HG03066 (cell line): Measurements from ENCODE around the gene PTPMT1.

ENCODE experiments used
- ATAC-seq: cut with Tn5 transposase; IDR thresholded peaks from one replicate; pipeline ENCODE4 v1.9.1; 2021; ENCODE audit warnings: low read depth; ENCODE audit not compliant: unreplicated experiment

Gene PTPMT1

GRCh38 chr11:47577460-47578041, 12.2 kb downstream of the PTPMT1 start:
- ATAC-seq = no peak

GRCh38 chr11:47578524-47579494, 13.4 kb downstream of the PTPMT1 start, which contains the start of the genes KBTBD4 and NDUFS3:
Gene KBTBD4, minus strand, starts transcription at chr11:47578970. Its CDS starts 19 bp downstream, at chr11:47578951.
Gene NDUFS3, plus strand, starts transcription at chr11:47579074. Its CDS starts 18 bp downstream, at chr11:47579092.
- peak; percentile 97 for ATAC-seq

DNA sequence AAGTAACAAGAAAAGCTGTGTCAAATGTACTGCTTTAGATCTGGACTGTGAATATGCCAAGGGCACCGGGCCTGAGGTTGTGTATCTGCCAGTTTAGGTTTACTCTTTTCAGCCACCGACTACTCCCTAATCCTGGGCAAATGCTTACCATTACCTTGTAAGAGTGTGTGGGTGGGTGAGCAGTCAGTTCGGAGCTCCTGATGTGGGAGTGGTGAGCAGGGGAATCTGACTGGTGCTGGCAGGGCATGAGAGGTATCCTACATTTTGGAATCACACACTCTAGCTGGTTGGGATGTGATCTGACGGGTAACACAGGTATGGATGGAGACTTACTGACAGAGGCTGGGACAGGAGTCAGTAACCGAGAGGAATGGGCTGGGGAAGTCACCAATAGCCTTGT, 18.4 kb downstream of the PTPMT1 start:
- no peak for ATAC-seq

DNA sequence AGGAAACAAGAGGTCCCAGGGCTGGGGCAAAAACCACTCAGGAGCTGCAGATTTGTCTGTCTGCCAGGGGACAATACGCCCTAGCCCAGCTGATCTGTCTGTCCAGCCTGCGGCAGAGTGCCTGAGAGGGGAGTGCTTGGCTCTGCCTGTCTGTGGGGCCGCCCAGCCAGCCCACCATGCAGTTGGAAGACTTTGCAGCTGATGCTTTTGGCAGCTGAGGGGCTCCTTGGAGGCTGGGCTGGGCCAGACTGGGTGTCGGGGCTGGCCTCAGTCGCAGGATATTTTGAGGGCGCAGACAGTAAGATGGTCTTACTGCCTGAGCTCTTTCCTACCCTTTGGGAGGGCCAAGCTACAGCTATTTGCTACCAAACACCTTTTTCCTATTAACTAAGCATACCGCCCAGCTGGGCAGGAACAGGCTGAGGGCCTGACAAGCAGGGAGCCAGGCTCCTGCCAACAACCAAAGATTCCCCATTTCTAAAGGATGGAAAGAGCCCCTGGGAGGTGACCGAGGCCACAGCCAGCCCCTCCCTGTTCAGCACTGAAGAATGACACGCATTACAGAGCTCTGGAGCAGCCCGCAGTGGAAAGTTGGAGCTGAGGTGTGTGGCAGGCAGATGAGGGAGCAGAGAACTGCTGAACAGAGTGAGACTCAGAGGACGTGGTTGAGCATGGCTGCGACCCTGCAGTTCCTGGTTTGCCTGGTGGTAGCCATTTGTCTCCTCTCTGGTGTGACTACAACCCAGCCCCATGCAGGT, 20.9 kb downstream of the PTPMT1 start, which contains the start of gene FAM180B:
Gene FAM180B (plus strand): TSS at position 581 of the 758 bp plus-strand sequence. CDS start 91 bp downstream, at position 672.
- no peak for ATAC-seq

DNA sequence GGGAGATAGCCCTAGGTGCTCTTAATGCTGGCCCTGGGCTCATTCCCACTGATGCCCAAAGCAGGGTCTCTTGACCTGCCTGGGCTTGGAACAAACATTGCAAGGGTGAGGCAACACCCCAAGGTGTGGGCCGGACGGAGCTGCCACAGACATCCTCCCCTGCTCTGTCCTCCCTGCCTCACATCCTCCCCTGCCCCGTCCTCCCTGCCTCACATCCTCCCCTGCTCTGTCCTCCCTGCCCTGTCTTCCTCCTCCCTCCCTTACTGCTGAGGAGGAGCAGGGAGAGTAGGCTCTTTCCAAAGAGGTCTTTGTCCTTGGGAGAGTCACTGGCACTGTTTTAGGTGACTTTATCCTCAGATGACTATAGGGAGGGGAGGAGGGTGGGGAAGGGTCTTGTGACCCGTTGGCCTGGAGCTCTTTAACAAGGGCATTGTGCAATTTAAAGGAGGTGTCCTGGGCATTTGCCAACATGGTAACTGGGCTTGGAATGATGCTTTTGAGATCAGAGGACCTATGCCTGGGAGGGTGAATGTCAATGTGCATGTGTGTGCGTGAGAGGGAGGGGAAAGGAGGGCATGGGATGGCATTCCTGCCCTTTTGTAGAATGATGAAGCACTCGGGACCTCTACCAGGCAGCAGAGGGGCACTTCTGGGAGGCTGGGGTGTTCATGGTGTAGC, 21.8 kb downstream of the PTPMT1 start:
- no peak for ATAC-seq

DNA sequence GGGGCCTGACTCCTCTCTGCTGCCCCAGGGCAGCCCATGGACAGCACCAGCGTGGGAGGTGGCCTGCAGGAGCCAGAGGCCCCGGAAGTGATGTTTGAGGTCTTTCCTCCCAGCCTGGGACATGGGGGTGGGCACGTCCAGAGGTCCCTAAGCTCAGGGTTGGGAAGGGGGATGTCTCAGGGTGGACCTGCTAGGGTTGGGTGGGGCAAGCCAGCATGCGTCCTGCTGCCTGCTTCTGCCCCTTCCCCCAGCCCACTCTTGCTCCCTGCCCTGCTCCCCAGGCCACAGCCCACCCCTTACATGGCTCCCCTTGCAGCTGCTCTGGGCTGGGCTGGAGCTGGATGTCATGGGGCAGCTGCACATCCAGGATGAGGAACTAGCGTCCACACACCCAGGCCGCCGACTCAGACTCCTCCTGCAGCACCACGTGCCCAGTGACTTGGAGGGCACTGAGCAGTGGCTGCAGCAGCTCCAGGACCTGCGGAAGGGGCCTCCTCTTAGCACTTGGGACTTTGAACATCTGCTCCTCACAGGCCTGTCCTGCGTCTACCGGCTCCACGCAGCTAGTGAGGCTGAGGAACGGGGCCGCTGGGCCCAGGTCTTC, 22.4 kb downstream of the PTPMT1 start:
- ATAC-seq = no peak

GRCh38 chr11:47589118-47589517, 23.7 kb downstream of the PTPMT1 start:
- ATAC-seq = no peak

- ATAC-seq = no peak
Measured at GRCh38 chr11:47589584-47589976, 24.2 kb downstream of the PTPMT1 start.

GRCh38 chr11:47589977-47590861, 24.8 kb downstream of the PTPMT1 start:
- no peak for ATAC-seq

- ATAC-seq = no peak
Measured at GRCh38 chr11:47591764-47592163, 26.4 kb downstream of the PTPMT1 start.

GRCh38 chr11:47592251-47592650, 26.9 kb downstream of the PTPMT1 start:
- no peak for ATAC-seq

DNA sequence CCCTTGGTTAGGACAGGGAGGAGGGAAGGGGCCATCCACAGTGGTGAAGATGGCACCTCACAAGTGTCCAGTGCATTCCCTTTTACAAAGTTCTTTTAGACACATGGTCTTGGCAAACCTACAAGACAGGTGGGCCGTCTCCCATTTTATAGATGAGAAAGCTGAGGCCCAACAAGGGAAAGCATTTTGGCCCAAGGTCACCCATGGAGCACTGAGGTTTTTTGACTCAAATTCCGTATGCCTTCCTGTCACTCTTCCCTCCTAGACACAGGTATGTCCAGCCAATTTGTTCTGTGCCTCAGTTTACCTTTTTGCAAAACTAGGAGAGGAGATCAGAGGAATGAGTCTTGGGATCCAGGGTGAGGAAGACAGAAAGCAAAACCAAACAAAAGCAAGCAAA, 27.6 kb downstream of the PTPMT1 start:
- no peak for ATAC-seq

- no peak for ATAC-seq
Measured at GRCh38 chr11:47593492-47593933, 28.1 kb downstream of the PTPMT1 start.

GRCh38 chr11:47593934-47594855, 28.8 kb downstream of the PTPMT1 start, which contains the start of gene C1QTNF4:
Gene C1QTNF4, minus strand, starts transcription at chr11:47594411. Its CDS starts 3,601 bp downstream, at chr11:47590810.
- no peak for ATAC-seq

- ATAC-seq = no peak
Measured at GRCh38 chr11:47595029-47595428, 29.6 kb downstream of the PTPMT1 start.

GRCh38 chr11:47595967-47596366, 30.6 kb downstream of the PTPMT1 start:
- no peak for ATAC-seq

DNA sequence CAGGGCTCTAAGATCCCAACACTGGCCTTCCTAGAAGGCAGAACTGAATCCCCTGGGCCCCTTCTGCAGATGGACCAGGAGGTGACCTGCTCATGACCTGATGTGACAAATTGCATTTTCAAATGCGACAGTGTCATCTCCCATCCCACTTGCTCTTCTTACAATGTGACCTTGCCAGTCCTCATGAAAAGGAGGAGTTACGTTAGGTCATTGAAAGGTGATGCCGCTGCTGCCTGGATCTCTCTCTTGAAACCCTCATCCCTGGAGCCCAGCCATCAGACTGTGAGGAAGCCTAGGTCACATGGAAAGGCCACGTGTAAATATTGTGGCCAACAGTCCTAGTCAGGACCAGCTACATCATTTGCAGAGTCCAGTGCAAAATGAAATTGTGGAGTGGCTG, 34.5 kb downstream of the PTPMT1 start:
- no peak for ATAC-seq

- no peak for ATAC-seq
Measured at GRCh38 chr11:47603295-47603694, 37.9 kb downstream of the PTPMT1 start.
